ENCODE data around the gene STARD9.

- TF ChIP-seq CTCF (optimal IDR thresholded peaks at IDR 0.05 in 1 of 3, IDR thresholded peaks at IDR 0.05 in 1 of 3, conservative IDR thresholded peaks at IDR 0.05 in 1 of 3; ENCODE audit: extremely low read depth in 1 of 3, insufficient read depth in 2 of 3, low read length in 3 of 3) (no peak), EZH2 (IDR thresholded peaks at IDR 0.05; ENCODE audit: low read length) (no peak)
Measured at GRCh38 chr15:42595626-42596240, 20.3 kb downstream of the STARD9 start.

All from keratinocyte (primary cell).